Measurements from ENCODE around the gene CMC2. TPM values are rescaled to one million over a fixed set of nuclear protein-coding genes. Genes with fewer than 3 reads are reported as not detected.
A peak's percentile ranks its signal among the peaks of the same experiment; 100 is the strongest.

CMC2 gene
- total and polyA plus RNA-seq, 10 of the 15 experiments (the other 5 are each of a cell fraction or from before 2014, with no cell fraction given), result 62.8 to 251 (median 157) TPM

DNA sequence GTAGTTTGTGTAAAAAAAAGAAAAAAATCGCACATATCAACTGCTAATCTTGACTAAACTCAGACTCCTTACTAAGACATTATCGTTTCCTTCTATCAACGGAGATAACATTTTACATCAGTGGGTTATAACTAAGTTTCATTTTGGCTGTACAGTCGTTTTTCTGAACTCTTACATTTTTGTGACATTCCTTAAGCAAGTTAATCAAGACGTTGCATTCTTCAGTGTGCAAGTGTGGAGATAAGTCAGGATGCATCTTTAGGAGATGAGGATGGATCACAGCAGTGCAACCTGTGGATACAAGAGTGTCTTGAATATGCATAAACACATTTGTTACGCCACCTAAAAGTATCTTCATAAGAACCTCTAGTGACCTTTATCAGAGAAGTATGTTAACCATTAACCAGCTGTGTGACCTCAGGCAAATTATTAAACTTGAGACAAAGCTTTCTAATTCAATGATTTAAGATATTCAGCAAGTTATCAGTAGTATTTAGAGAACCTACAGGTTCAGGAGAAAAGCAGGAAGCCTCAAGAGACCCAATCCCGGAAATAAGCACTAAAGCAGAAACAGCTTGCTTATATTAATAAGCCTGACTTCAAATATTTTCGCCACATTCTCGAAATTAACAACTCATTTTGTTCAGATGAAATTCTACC is 9.4 kb downstream of the CMC2 start:
- Histone ChIP-seq H3K27ac (ENCODE audit: control insufficient read depth, insufficient read depth) (peak overlapping the region; percentile 83), H2AFZ (ENCODE audit: control insufficient read depth, low read depth, low read length) (peak overlapping the region; percentile 33), H3K36me3 (ENCODE audit: control insufficient read depth in 2 of 2, insufficient read depth in 2 of 2, low read length in 1 of 2) (peaks cover 0 to 2% of the 10 kb centered on the region in 2 experiments; a peak in 2 of 4 replicates), H3K9ac (ENCODE audit: control insufficient read depth, insufficient read depth, low read length) (peak overlapping the region; percentile 67), H3K79me2 (ENCODE audit: control insufficient read depth, insufficient read depth, low read length) (peaks cover 88% of the 10 kb centered on the region), H3K4me3 (peak overlapping the region; percentile 60), H4K20me1 (ENCODE audit: control insufficient read depth, insufficient read depth) (no peaks in the 10 kb centered on the region), H3K9me3 (replicated peaks; ENCODE audit: control insufficient read depth, insufficient read depth, low read length) (no peaks in the 10 kb centered on the region; the same call in 2 of the 3 replicates), H3K4me2 (ENCODE audit: control insufficient read depth, insufficient read depth) (peak overlapping the region; percentile 80), H3K4me1 (ENCODE audit: control insufficient read depth, insufficient read depth, low read length) (no peaks in the 10 kb centered on the region; the same call in 1 of the 2 replicates), H3K27me3 (replicated peaks in 1 of 2; ENCODE audit: control insufficient read depth in 2 of 2, insufficient read depth in 2 of 2, low read length in 1 of 2) (no peaks in the 10 kb centered on the region)
- ChIA-PET SMC1A (ENCODE audit: uncharacterized antibody, unreplicated experiment) (interaction anchor here (0.8 to 1.3 kb wide), 9 partner anchors 9 to 733 kb away, joined by 3 to 9 read pairs (median 4); partner anchors contain the start of genes C16orf46, CENPN and CMC2), POLR2A (interaction anchor here (0.6 to 2.4 kb wide), 10 partner anchors 9 to 777 kb away, joined by 3 to 15 read pairs (median 3); partner anchors contain the start of genes C16orf46, CENPN and CMC2), CTCF (interaction anchor here (0.8 to 2.0 kb wide), 8 partner anchors 13 to 73 kb away, joined by 3 to 10 read pairs (median 6); partner anchors contain the start of gene ATMIN), RAD21 (ENCODE audit: unreplicated experiment) (interaction anchor here (0.6 to 1.7 kb wide), 7 partner anchors 8 to 743 kb away, joined by 3 to 6 read pairs (median 4); partner anchors contain the start of genes ATMIN and CENPN)
- in situ Hi-C loops (cut with MboI), result no loop called here
- no TSS peak for BruUV-seq (replicated peaks)
- FAIRE-seq (no peak), ATAC-seq (peak; percentile 81), DNase-seq (ENCODE audit: low read depth, low spot score) (peak; percentile 66)
- WGBS (ENCODE audit: insufficient coverage, insufficient replicate concordance, low lambda C conversion rate, missing lambda C conversion rate), result under 1% methylated on average over 9 of the region's 9 CpGs
- intact Hi-C loops (cut with micrococcal nuclease; ENCODE audit: unreplicated experiment), result no loop called here
- TF ChIP-seq, protein P1, sequence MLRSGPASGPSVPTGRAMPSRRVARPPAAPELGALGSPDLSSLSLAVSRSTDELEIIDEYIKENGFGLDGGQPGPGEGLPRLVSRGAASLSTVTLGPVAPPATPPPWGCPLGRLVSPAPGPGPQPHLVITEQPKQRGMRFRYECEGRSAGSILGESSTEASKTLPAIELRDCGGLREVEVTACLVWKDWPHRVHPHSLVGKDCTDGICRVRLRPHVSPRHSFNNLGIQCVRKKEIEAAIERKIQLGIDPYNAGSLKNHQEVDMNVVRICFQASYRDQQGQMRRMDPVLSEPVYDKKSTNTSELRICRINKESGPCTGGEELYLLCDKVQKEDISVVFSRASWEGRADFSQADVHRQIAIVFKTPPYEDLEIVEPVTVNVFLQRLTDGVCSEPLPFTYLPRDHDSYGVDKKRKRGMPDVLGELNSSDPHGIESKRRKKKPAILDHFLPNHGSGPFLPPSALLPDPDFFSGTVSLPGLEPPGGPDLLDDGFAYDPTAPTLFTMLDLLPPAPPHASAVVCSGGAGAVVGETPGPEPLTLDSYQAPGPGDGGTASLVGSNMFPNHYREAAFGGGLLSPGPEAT (IDR thresholded peaks at IDR 0.05; ENCODE audit: low read depth), result 0 out of 2 replicates have a peak, but pooled peaks have one; percentile 20
- TF ChIP-seq MEF2B (IDR thresholded peaks at IDR 0.05; ENCODE audit: partially characterized antibody, poor library complexity, severe bottlenecking), result peak; percentile 18
- TF ChIP-seq NR2F1 (conservative IDR thresholded peaks at IDR 0.05), result peak; percentile 94
- TF ChIP-seq NBN (IDR thresholded peaks at IDR 0.05), result peak; percentile 67; the same call in 1 of the 2 replicates
- peak; percentile 30 for TF ChIP-seq SMAD1 (IDR thresholded peaks at IDR 0.05; ENCODE audit: low read depth, partially characterized antibody)
- TF ChIP-seq, protein P2, sequence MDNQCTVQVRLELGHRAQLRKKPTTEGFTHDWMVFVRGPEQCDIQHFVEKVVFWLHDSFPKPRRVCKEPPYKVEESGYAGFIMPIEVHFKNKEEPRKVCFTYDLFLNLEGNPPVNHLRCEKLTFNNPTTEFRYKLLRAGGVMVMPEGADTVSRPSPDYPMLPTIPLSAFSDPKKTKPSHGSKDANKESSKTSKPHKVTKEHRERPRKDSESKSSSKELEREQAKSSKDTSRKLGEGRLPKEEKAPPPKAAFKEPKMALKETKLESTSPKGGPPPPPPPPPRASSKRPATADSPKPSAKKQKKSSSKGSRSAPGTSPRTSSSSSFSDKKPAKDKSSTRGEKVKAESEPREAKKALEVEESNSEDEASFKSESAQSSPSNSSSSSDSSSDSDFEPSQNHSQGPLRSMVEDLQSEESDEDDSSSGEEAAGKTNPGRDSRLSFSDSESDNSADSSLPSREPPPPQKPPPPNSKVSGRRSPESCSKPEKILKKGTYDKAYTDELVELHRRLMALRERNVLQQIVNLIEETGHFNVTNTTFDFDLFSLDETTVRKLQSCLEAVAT (IDR thresholded peaks at IDR 0.05), result peak; percentile 59; the same call in 1 of the 2 replicates
- no peak for TF ChIP-seq GATAD2B (conservative IDR thresholded peaks at IDR 0.05; ENCODE audit: low read depth)
- TF ChIP-seq TAF1 (IDR thresholded peaks at IDR 0.05; ENCODE audit: borderline replicate concordance, low read depth, low read length), result no peak
- TF ChIP-seq, protein P3, sequence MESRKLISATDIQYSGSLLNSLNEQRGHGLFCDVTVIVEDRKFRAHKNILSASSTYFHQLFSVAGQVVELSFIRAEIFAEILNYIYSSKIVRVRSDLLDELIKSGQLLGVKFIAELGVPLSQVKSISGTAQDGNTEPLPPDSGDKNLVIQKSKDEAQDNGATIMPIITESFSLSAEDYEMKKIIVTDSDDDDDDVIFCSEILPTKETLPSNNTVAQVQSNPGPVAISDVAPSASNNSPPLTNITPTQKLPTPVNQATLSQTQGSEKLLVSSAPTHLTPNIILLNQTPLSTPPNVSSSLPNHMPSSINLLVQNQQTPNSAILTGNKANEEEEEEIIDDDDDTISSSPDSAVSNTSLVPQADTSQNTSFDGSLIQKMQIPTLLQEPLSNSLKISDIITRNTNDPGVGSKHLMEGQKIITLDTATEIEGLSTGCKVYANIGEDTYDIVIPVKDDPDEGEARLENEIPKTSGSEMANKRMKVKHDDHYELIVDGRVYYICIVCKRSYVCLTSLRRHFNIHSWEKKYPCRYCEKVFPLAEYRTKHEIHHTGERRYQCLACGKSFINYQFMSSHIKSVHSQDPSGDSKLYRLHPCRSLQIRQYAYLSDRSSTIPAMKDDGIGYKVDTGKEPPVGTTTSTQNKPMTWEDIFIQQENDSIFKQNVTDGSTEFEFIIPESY (IDR thresholded peaks at IDR 0.05), result 0 out of 2 replicates have a peak, but pooled peaks have one; percentile 28
- TF ChIP-seq MTA2 (IDR thresholded peaks at IDR 0.05; ENCODE audit: low read depth), result peak; percentile 69; the same call in 1 of the 2 replicates
- 0 out of 2 replicates have a peak, but pooled peaks have one; percentile 2 for TF ChIP-seq TCF7 (IDR thresholded peaks at IDR 0.05; ENCODE audit: borderline replicate concordance)
- peak; percentile 54 for TF ChIP-seq ATF7 (IDR thresholded peaks at IDR 0.05; ENCODE audit: low read depth)
- TF ChIP-seq, protein P4, sequence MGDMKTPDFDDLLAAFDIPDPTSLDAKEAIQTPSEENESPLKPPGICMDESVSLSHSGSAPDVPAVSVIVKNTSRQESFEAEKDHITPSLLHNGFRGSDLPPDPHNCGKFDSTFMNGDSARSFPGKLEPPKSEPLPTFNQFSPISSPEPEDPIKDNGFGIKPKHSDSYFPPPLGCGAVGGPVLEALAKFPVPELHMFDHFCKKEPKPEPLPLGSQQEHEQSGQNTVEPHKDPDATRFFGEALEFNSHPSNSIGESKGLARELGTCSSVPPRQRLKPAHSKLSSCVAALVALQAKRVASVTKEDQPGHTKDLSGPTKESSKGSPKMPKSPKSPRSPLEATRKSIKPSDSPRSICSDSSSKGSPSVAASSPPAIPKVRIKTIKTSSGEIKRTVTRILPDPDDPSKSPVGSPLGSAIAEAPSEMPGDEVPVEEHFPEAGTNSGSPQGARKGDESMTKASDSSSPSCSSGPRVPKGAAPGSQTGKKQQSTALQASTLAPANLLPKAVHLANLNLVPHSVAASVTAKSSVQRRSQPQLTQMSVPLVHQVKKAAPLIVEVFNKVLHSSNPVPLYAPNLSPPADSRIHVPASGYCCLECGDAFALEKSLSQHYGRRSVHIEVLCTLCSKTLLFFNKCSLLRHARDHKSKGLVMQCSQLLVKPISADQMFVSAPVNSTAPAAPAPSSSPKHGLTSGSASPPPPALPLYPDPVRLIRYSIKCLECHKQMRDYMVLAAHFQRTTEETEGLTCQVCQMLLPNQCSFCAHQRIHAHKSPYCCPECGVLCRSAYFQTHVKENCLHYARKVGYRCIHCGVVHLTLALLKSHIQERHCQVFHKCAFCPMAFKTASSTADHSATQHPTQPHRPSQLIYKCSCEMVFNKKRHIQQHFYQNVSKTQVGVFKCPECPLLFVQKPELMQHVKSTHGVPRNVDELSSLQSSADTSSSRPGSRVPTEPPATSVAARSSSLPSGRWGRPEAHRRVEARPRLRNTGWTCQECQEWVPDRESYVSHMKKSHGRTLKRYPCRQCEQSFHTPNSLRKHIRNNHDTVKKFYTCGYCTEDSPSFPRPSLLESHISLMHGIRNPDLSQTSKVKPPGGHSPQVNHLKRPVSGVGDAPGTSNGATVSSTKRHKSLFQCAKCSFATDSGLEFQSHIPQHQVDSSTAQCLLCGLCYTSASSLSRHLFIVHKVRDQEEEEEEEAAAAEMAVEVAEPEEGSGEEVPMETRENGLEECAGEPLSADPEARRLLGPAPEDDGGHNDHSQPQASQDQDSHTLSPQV (IDR thresholded peaks at IDR 0.05), result no peak

Measured in GM12878 (cell line).